Activated CD4-positive, alpha-beta T cell treated with anti-CD3 and anti-CD28 coated beads, Interleukin-2, Interleukin-6, amounts not matched to agents 100 ng/mL and 50 ng/mL, durations not matched to agents 16 hours and 8 hours (primary cell): ENCODE data around the gene CFP.

Source experiments
- DNase-seq: peaks from one replicate; pipeline ENCODE4 v3.0.0-alpha.2; 2020

Gene CFP

DNA sequence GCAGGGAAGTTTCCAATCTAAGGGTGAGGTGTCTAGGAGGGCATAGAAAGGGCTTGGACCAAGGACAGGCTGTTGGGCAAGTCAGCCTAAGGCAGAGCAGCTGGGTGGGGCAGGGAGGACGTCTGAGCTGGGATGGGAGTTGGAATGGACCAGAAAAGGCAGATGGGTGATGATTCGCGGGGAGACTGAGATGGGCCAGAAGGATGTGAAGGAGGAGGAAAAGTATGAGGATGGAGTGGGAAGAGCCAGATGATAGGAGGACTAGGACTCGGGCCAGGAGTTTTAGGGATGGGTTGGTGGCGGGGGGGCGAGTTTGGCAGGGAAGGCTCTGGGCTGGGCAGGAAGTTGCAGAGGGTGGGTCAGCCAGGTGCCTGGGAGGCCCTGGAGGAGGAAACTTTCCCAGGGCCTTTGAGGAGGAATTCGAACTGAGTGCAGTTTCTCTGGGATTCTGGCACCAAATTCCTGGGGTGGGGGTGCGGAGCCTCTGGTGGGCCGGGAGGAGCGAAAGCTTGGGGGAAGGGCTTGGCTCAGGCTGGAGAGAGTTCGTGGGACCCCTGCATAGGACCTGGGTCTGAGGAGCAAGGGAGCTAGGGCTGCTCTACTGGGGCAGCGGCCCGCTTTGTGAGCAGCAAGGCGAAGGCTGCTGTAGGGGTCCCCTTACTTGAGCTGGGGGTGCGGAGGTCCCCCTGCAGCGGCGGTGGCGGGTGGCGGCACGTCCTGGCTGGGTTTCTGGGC is 56.2 kb downstream of the CFP start:
- DNase-seq, result no peak
